Panc1 (cell line): Measurements from ENCODE around the gene HTT. TPM values are rescaled to one million over a fixed set of nuclear protein-coding genes. Genes with fewer than 3 reads are reported as not detected.

Source experiments
- ATAC-seq: fragments of 200-7000 bp; cut with Tn5 transposase; 2 replicates; pipeline ENCODE4 v1.9.1; 2020; ENCODE audit warnings: mild to moderate bottlenecking, moderate library complexity
- BruUV-seq: library from RNA; stranded (reverse); fragments of 400-500 nt; replicated peaks from 2 replicates; lab custom pipeline; 2021; lab: Mats Ljungman, UMichigan
- CTCF ChIA-PET: fragments of 300-600 bp; sonication (Branson Sonifier 250); formaldehyde crosslinking; loops from one replicate; lab custom pipeline; 2022; ENCODE audit warnings: antibody characterized with exemption; lab: Charles Lee
- POLR2A ChIA-PET: fragments of 300-600 bp; sonication (Branson Sonifier 250); formaldehyde crosslinking; loops from one replicate; lab custom pipeline; 2022; ENCODE audit warnings: antibody characterized with exemption; lab: Charles Lee
- DNase-seq: peaks from one replicate; pipeline ENCODE4 v3.0.0-alpha.2; 2010; ENCODE audit warnings: low read depth, low spot score
- H3K27ac ChIP-seq: 2 replicates; pipeline ENCODE4 v1.5.1; 2011; ENCODE audit warnings: mild to moderate bottlenecking, low read length, inconsistent platforms
- H3K27me3 ChIP-seq: fragments of 200-500 bp; sonication (Bioruptor generic); 2 replicates; pipeline ENCODE4 v1.6.0; 2014; ENCODE audit warnings: low read length, inconsistent platforms; ENCODE audit not compliant: control insufficient read depth, insufficient read depth
- H3K36me3 ChIP-seq: fragments of 200-500 bp; sonication (Bioruptor generic); 2 replicates; pipeline ENCODE4 v1.5.1; 2014; ENCODE audit warnings: inconsistent platforms, mild to moderate bottlenecking, low read length, moderate library complexity; ENCODE audit not compliant: control insufficient read depth, insufficient read depth
- H3K4me1 ChIP-seq: 2 replicates; pipeline ENCODE4 v1.5.1; 2011; ENCODE audit warnings: inconsistent platforms, mild to moderate bottlenecking, low read length, moderate library complexity; ENCODE audit not compliant: control insufficient read depth, insufficient read depth
- H3K4me3 ChIP-seq, 2 experiments: 2 replicates each; pipeline ENCODE4 v1.5.1; 2011 to 2012; ENCODE audit warnings: low read depth in 2 of 2, low read length in 2 of 2, mild to moderate bottlenecking in 2 of 2, inconsistent platforms in 1 of 2, moderate library complexity in 1 of 2
- H3K9me3 ChIP-seq: fragments of 200-500 bp; sonication (Bioruptor generic); 2 replicates; pipeline ENCODE4 v1.5.1; 2014; ENCODE audit warnings: low read depth, mild to moderate bottlenecking, inconsistent platforms, low read length, moderate library complexity; ENCODE audit not compliant: control insufficient read depth, insufficient read depth
- POLR2AphosphoS5 ChIP-seq: IDR thresholded peaks from 2 replicates; pipeline ENCODE4 v1.6.1; 2012; ENCODE audit warnings: mild to moderate bottlenecking, low read depth, low read length, moderate library complexity
- REST ChIP-seq, 2 experiments: IDR thresholded peaks; 2 replicates each; pipeline ENCODE4 v1.6.1; 2011 to 2012; ENCODE audit warnings: low read depth in 2 of 2, control low read depth in 1 of 2, low read length in 1 of 2, mild to moderate bottlenecking in 1 of 2, moderate library complexity in 1 of 2; ENCODE audit not compliant: insufficient read depth in 1 of 2
- SIN3A ChIP-seq: IDR thresholded peaks from 2 replicates; pipeline ENCODE4 v1.6.1; 2012; ENCODE audit warnings: low read depth, mild to moderate bottlenecking, low read length, moderate library complexity, borderline replicate concordance; ENCODE audit not compliant: insufficient read depth
- TCF7L2 ChIP-seq: IDR thresholded peaks from 2 replicates; pipeline ENCODE4 v1.6.1; 2011; ENCODE audit warnings: mild to moderate bottlenecking, low read depth, low read length, inconsistent platforms
- in situ Hi-C: cut with HindIII; loops from 2 replicates; pipeline ENCODE4 v1.10.0; 2016; ENCODE audit warnings: low sequenced_read_pairs, low pct_unique_long_range_greater_than_20kb
- intact Hi-C: fragments of 100-400 bp; cut with micrococcal nuclease; formaldehyde crosslinking; loops from one replicate; pipeline ENCODE4 v1.10.0; 2022; ENCODE audit not compliant: unreplicated experiment
- total RNA-seq: library from RNA; stranded (reverse); gene quantifications from one replicate; pipeline ENCODE4 v1.2.1, GENCODE V29; 2021; ENCODE audit not compliant: unreplicated experiment
- TF ChIP-seq, protein P1 (sequence below): fragments of 450-650 bp; IDR thresholded peaks from 2 replicates; pipeline ENCODE4 v1.5.1; 2017; ENCODE audit warnings: mild to moderate bottlenecking

HTT gene
- total RNA-seq, 1 experiment from 2014 or later: 24.7 TPM

GRCh38 chr4:3079694-3080123 is 5.2 kb downstream of the HTT start:
- no peak for ATAC-seq
- H3K36me3 ChIP-seq: no peaks in the 10 kb centered on the region
- POLR2A ChIA-PET: no interaction called here
- H3K27me3 ChIP-seq: no peaks in the 10 kb centered on the region
- in situ Hi-C loops: no loop called here
- CTCF ChIA-PET: no interaction called here
- H3K4me1 ChIP-seq: peaks cover 8% of the 10 kb centered on the region; the same call in 1 of the 2 replicates
- H3K27ac ChIP-seq: no peak overlapping the region
- H3K9me3 ChIP-seq: no peaks in the 10 kb centered on the region
- no peak overlapping the region for H3K4me3 ChIP-seq
- DNase-seq: no peak
- no TSS peak for BruUV-seq
- TF ChIP-seq TCF7L2: no peak
- no peak for TF ChIP-seq SIN3A
- TF ChIP-seq, protein P1, sequence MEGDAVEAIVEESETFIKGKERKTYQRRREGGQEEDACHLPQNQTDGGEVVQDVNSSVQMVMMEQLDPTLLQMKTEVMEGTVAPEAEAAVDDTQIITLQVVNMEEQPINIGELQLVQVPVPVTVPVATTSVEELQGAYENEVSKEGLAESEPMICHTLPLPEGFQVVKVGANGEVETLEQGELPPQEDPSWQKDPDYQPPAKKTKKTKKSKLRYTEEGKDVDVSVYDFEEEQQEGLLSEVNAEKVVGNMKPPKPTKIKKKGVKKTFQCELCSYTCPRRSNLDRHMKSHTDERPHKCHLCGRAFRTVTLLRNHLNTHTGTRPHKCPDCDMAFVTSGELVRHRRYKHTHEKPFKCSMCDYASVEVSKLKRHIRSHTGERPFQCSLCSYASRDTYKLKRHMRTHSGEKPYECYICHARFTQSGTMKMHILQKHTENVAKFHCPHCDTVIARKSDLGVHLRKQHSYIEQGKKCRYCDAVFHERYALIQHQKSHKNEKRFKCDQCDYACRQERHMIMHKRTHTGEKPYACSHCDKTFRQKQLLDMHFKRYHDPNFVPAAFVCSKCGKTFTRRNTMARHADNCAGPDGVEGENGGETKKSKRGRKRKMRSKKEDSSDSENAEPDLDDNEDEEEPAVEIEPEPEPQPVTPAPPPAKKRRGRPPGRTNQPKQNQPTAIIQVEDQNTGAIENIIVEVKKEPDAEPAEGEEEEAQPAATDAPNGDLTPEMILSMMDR: no peak
- no peak for TF ChIP-seq POLR2AphosphoS5
- TF ChIP-seq REST (IDR thresholded peaks at IDR 0.05; ENCODE audit: insufficient read depth in 1 of 2, low read depth in 2 of 2, low read length in 1 of 2): no peak
- intact Hi-C loops: no loop called here

- POLR2A ChIA-PET: no interaction called here
- H3K9me3 ChIP-seq: no peaks in the 10 kb centered on the region
- no peak overlapping the region for H3K4me3 ChIP-seq
- intact Hi-C loops (no loop called here), in situ Hi-C loops (no loop called here)
- BruUV-seq: no TSS peak
- no peak for ATAC-seq
- CTCF ChIA-PET: interaction anchor here (0.6 to 0.7 kb wide), 2 partner anchors 24 to 87 kb away, joined by 3 read pairs; no protein-coding TSS in a partner anchor
- no peak overlapping the region for H3K27ac ChIP-seq
- no peaks in the 10 kb centered on the region for H3K36me3 ChIP-seq
- no peak for TF ChIP-seq SIN3A
- no peak for TF ChIP-seq REST (IDR thresholded peaks at IDR 0.05; ENCODE audit: insufficient read depth in 1 of 2, low read depth in 2 of 2, low read length in 1 of 2)
- TF ChIP-seq, protein P1: no peak
- no peak for TF ChIP-seq POLR2AphosphoS5
- no peak for TF ChIP-seq TCF7L2
- H3K4me1 ChIP-seq: no peaks in the 10 kb centered on the region
- H3K27me3 ChIP-seq: no peaks in the 10 kb centered on the region
- DNase-seq: no peak
Measured at GRCh38 chr4:3082925-3083515, 8.5 kb downstream of the HTT start.
